PC-3 (cell line): ENCODE results near the gene MID1IP1. TPM values are rescaled to one million over a fixed set of nuclear protein-coding genes. Genes with fewer than 3 reads are reported as not detected.

Experiments
- ATAC-seq: fragments of 200-7000 bp; cut with Tn5 transposase; 2 replicates; pipeline ENCODE4 v1.9.1; 2020; ENCODE audit warnings: mild to moderate bottlenecking, moderate library complexity
- BruUV-seq: library from RNA; stranded (reverse); fragments of 400-500 nt; replicated peaks from 2 replicates; lab custom pipeline; 2021; lab: Mats Ljungman, UMichigan
- CTCF ChIA-PET: fragments of 300-600 bp; sonication (Branson Sonifier 250); formaldehyde crosslinking; loops from one replicate; lab custom pipeline; 2022; ENCODE audit warnings: antibody characterized with exemption; lab: Charles Lee
- POLR2A ChIA-PET: fragments of 300-600 bp; sonication (Branson Sonifier 250); formaldehyde crosslinking; loops from one replicate; lab custom pipeline; 2022; ENCODE audit warnings: antibody characterized with exemption; ENCODE audit not compliant: unreplicated experiment; lab: Charles Lee
- DNase-seq: peaks from one replicate; pipeline ENCODE4 v3.0.0-alpha.2; 2015
- H2AFZ ChIP-seq: fragments of 300-600 bp; sonication (generic); 2 replicates; pipeline ENCODE4 v1.6.0; 2016; ENCODE audit warnings: antibody characterized with exemption, low read length
- H3F3A ChIP-seq: fragments of 300-600 bp; sonication (generic); one replicate; pipeline ENCODE4 v1.6.0; 2017; ENCODE audit warnings: antibody characterized with exemption, low read length, control low read depth, mild to moderate bottlenecking; ENCODE audit not compliant: unreplicated experiment
- H3K27ac ChIP-seq: fragments of 300-600 bp; sonication (generic); 2 replicates; pipeline ENCODE4 v1.5.1; 2016; ENCODE audit warnings: mild to moderate bottlenecking, low read length
- H3K27me3 ChIP-seq: fragments of 300-600 bp; sonication (generic); 2 replicates; pipeline ENCODE4 v1.6.1; 2016; ENCODE audit warnings: low read length, mixed read lengths
- H3K36me3 ChIP-seq: fragments of 300-600 bp; sonication (generic); 2 replicates; pipeline ENCODE4 v1.6.1; 2016; ENCODE audit warnings: low read depth, mixed run types, low read length, mixed read lengths
- H3K4me1 ChIP-seq: fragments of 300-600 bp; sonication (generic); 2 replicates; pipeline ENCODE4 v1.5.1; 2016; ENCODE audit warnings: low read length; ENCODE audit not compliant: insufficient read depth
- H3K4me2 ChIP-seq: fragments of 300-600 bp; sonication (generic); 2 replicates; pipeline ENCODE4 v1.6.0; 2016; ENCODE audit warnings: low read length
- H3K4me3 ChIP-seq: fragments of 300-600 bp; sonication (generic); 2 replicates; pipeline ENCODE4 v1.5.1; 2016; ENCODE audit warnings: mild to moderate bottlenecking, low read length, mixed read lengths
- H3K79me2 ChIP-seq: fragments of 300-600 bp; sonication (generic); 2 replicates; pipeline ENCODE4 v1.6.1; 2017; ENCODE audit warnings: low read length, mixed read lengths
- H3K9ac ChIP-seq: fragments of 300-600 bp; sonication (generic); 2 replicates; pipeline ENCODE4 v1.6.0; 2016; ENCODE audit warnings: mild to moderate bottlenecking, low read length
- H3K9me2 ChIP-seq: fragments of 300-600 bp; sonication (generic); replicated peaks from 2 replicates; pipeline ENCODE4 v1.6.1; 2016; ENCODE audit warnings: mixed run types, low read length, mixed read lengths
- H3K9me3 ChIP-seq: fragments of 300-600 bp; sonication (generic); 2 replicates; pipeline ENCODE4 v1.6.1; 2016; ENCODE audit warnings: low read length, mixed read lengths
- H4K20me1 ChIP-seq: fragments of 300-600 bp; sonication (generic); 2 replicates; pipeline ENCODE4 v1.6.1; 2016; ENCODE audit warnings: low read length, mixed read lengths
- EZH2 ChIP-seq: fragments of 300-600 bp; sonication (generic); IDR thresholded peaks from one replicate; pipeline ENCODE4 v1.6.1; 2017; ENCODE audit warnings: antibody characterized with exemption, mild to moderate bottlenecking, low read length; ENCODE audit not compliant: unreplicated experiment
- EZH2phosphoT487 ChIP-seq: fragments of 300-600 bp; sonication (generic); IDR thresholded peaks from 2 replicates; pipeline ENCODE4 v1.6.1; 2018; ENCODE audit warnings: mild to moderate bottlenecking, antibody characterized with exemption, low read length, borderline replicate concordance
- intact Hi-C: fragments of 100-400 bp; cut with micrococcal nuclease; formaldehyde crosslinking; loops from 2 replicates; pipeline ENCODE4 v1.9.0; 2023
- total RNA-seq: library from RNA; depleted of rRNA; stranded (reverse); fragments of >200 nt; gene quantifications from 2 replicates; pipeline ENCODE4 v1.2.3, GENCODE V29; 2014
- TF ChIP-seq, protein P1 (sequence below): fragments of 300-600 bp; sonication (generic); conservative IDR thresholded peaks from 2 replicates; pipeline ENCODE4 v1.5.1; 2017; ENCODE audit warnings: antibody characterized with exemption, low read depth, mild to moderate bottlenecking, low read length

Gene MID1IP1
- total RNA-seq, 1 experiment from 2014 or later, result 122 TPM

GRCh38 chrX:38839277-38839676 lies 38.0 kb downstream of the MID1IP1 start:
- no peak overlapping the region for H3K27ac ChIP-seq
- H3K36me3 ChIP-seq, result no peaks in the 10 kb centered on the region
- DNase-seq (no peak), ATAC-seq (no peak)
- no peaks in the 10 kb centered on the region for H3K4me1 ChIP-seq
- no peak for TF ChIP-seq EZH2phosphoT487
- TF ChIP-seq, protein P1, sequence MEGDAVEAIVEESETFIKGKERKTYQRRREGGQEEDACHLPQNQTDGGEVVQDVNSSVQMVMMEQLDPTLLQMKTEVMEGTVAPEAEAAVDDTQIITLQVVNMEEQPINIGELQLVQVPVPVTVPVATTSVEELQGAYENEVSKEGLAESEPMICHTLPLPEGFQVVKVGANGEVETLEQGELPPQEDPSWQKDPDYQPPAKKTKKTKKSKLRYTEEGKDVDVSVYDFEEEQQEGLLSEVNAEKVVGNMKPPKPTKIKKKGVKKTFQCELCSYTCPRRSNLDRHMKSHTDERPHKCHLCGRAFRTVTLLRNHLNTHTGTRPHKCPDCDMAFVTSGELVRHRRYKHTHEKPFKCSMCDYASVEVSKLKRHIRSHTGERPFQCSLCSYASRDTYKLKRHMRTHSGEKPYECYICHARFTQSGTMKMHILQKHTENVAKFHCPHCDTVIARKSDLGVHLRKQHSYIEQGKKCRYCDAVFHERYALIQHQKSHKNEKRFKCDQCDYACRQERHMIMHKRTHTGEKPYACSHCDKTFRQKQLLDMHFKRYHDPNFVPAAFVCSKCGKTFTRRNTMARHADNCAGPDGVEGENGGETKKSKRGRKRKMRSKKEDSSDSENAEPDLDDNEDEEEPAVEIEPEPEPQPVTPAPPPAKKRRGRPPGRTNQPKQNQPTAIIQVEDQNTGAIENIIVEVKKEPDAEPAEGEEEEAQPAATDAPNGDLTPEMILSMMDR, result no peak
- H3K9me2 ChIP-seq, result no peaks in the 10 kb centered on the region
- BruUV-seq, result no TSS peak
- no peaks in the 10 kb centered on the region for H3K27me3 ChIP-seq
- POLR2A ChIA-PET, result no interaction called here
- H2AFZ ChIP-seq, result no peak overlapping the region
- no peak overlapping the region for H3K9ac ChIP-seq
- CTCF ChIA-PET, result no interaction called here
- intact Hi-C loops, result no loop called here
- H3K4me2 ChIP-seq, result no peak overlapping the region
- H4K20me1 ChIP-seq, result no peaks in the 10 kb centered on the region
- no peaks in the 10 kb centered on the region for H3K9me3 ChIP-seq
- no peak overlapping the region for H3K4me3 ChIP-seq
- H3K79me2 ChIP-seq, result no peaks in the 10 kb centered on the region
- H3F3A ChIP-seq, result no peaks in the 10 kb centered on the region

- Histone ChIP-seq H3K4me2 (no peak overlapping the region), H3K27ac (no peak overlapping the region), H3K36me3 (no peaks in the 10 kb centered on the region), H3K4me1 (no peaks in the 10 kb centered on the region), H3K27me3 (no peaks in the 10 kb centered on the region), H2AFZ (no peak overlapping the region), H3F3A (no peaks in the 10 kb centered on the region), H3K9ac (no peak overlapping the region), H3K9me3 (no peaks in the 10 kb centered on the region), H3K79me2 (no peaks in the 10 kb centered on the region), H3K9me2 (no peaks in the 10 kb centered on the region), H3K4me3 (no peak overlapping the region), H4K20me1 (no peaks in the 10 kb centered on the region)
- ChIA-PET POLR2A (no interaction called here), CTCF (no interaction called here)
- BruUV-seq, result no TSS peak
- no peak for TF ChIP-seq EZH2phosphoT487
- TF ChIP-seq EZH2, result no peak
- TF ChIP-seq, protein P1, result no peak
- ATAC-seq (no peak), DNase-seq (no peak)
- intact Hi-C loops, result no loop called here
Observed at GRCh38 chrX:38839944-38840343, 38.7 kb downstream of the MID1IP1 start.

- H3K4me3 ChIP-seq, result no peak overlapping the region
- no peaks in the 10 kb centered on the region for H3K36me3 ChIP-seq
- no peaks in the 10 kb centered on the region for H4K20me1 ChIP-seq
- H3F3A ChIP-seq, result no peaks in the 10 kb centered on the region
- H3K9ac ChIP-seq, result no peak overlapping the region
- H3K4me1 ChIP-seq, result no peaks in the 10 kb centered on the region
- intact Hi-C loops, result no loop called here
- no peaks in the 10 kb centered on the region for H3K79me2 ChIP-seq
- H3K9me2 ChIP-seq, result no peaks in the 10 kb centered on the region
- no peak overlapping the region for H3K27ac ChIP-seq
- H2AFZ ChIP-seq, result no peak overlapping the region
- no peak overlapping the region for H3K4me2 ChIP-seq
- no peaks in the 10 kb centered on the region for H3K9me3 ChIP-seq
- H3K27me3 ChIP-seq, result no peaks in the 10 kb centered on the region
- no peak for DNase-seq
- TF ChIP-seq EZH2 (no peak), EZH2phosphoT487 (no peak)
- TF ChIP-seq, protein P1, result no peak
- ChIA-PET POLR2A (no interaction called here), CTCF (no interaction called here)
- ATAC-seq, result no peak
- BruUV-seq, result no TSS peak
Observed at GRCh38 chrX:38841750-38842149, 40.5 kb downstream of the MID1IP1 start.
